ENCODE data around the gene HACD1.

- TF ChIP-seq CTCF (tag by site-specific recombination; IDR thresholded peaks at IDR 0.05) (no peak), REST (tag by site-specific recombination; IDR thresholded peaks at IDR 0.05) (no peak), ZNF335 (tag by site-specific recombination; conservative IDR thresholded peaks at IDR 0.05) (no peak), ZNF155 (tag by site-specific recombination; IDR thresholded peaks at IDR 0.05) (no peak), FEZF1 (tag by site-specific recombination; IDR thresholded peaks at IDR 0.05) (no peak), ZNF239 (tag by site-specific recombination; IDR thresholded peaks at IDR 0.05) (no peak), ZNF23 (tag by site-specific recombination; IDR thresholded peaks at IDR 0.05; ENCODE audit: borderline replicate concordance) (no peak)
These were observed 27.3 kb upstream of the HACD1 start for GRCh38 chr10:17644485-17644943.
